ENCODE data around the gene P2RY14.

DNA sequence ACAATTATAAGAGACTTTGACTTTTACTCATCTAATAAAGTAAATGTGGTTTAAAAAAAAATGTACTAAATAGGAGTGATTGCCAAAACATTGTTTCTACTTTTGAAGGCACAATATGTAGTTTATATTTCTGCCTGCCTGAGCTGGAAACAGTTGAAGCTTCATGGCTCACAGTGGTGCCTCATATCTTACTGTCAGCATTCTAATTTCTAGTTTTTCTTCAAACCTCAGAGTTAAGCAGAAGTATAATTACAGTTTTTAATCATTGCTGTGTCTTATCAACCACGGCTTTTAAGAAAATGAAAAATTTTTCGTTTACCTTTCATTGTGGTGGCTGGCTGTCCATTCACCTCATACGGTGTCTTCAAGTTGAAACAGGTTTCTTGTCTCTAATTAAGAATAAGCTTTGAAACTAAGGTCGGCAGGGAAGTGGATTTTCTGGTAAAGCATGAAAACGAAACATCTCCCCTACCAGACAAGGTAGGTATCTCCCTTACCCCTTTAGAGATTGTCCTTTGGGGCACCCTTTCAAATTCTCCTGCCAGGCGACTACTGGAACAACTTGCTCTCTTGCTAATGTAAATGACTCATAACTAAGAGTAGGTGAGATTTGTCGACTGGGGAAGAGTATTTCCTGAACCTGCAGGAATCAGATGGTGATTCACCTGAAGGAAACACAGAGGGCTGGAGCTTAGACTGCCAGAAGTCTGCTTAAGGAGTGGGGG, 38.1 kb upstream of the P2RY14 start, which contains the start of gene GPR87:
- TF ChIP-seq, protein P1, sequence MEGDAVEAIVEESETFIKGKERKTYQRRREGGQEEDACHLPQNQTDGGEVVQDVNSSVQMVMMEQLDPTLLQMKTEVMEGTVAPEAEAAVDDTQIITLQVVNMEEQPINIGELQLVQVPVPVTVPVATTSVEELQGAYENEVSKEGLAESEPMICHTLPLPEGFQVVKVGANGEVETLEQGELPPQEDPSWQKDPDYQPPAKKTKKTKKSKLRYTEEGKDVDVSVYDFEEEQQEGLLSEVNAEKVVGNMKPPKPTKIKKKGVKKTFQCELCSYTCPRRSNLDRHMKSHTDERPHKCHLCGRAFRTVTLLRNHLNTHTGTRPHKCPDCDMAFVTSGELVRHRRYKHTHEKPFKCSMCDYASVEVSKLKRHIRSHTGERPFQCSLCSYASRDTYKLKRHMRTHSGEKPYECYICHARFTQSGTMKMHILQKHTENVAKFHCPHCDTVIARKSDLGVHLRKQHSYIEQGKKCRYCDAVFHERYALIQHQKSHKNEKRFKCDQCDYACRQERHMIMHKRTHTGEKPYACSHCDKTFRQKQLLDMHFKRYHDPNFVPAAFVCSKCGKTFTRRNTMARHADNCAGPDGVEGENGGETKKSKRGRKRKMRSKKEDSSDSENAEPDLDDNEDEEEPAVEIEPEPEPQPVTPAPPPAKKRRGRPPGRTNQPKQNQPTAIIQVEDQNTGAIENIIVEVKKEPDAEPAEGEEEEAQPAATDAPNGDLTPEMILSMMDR (IDR thresholded peaks at IDR 0.05; ENCODE audit: borderline replicate concordance, extremely low read depth, low read length, poor library complexity, severe bottlenecking): no peak
- TF ChIP-seq EZH2 (IDR thresholded peaks at IDR 0.05; ENCODE audit: borderline replicate concordance, low read depth, low read length, severe bottlenecking): no peak

Data from DND-41 (cell line).